HG03520 (cell line): Measurements from ENCODE around the gene MAP4K2.

Experiments used
- ATAC-seq: cut with Tn5 transposase; IDR thresholded peaks from one replicate; pipeline ENCODE4 v1.9.1; 2021; ENCODE audit warnings: mild to moderate bottlenecking, moderate library complexity; ENCODE audit not compliant: unreplicated experiment

The MAP4K2 gene

DNA sequence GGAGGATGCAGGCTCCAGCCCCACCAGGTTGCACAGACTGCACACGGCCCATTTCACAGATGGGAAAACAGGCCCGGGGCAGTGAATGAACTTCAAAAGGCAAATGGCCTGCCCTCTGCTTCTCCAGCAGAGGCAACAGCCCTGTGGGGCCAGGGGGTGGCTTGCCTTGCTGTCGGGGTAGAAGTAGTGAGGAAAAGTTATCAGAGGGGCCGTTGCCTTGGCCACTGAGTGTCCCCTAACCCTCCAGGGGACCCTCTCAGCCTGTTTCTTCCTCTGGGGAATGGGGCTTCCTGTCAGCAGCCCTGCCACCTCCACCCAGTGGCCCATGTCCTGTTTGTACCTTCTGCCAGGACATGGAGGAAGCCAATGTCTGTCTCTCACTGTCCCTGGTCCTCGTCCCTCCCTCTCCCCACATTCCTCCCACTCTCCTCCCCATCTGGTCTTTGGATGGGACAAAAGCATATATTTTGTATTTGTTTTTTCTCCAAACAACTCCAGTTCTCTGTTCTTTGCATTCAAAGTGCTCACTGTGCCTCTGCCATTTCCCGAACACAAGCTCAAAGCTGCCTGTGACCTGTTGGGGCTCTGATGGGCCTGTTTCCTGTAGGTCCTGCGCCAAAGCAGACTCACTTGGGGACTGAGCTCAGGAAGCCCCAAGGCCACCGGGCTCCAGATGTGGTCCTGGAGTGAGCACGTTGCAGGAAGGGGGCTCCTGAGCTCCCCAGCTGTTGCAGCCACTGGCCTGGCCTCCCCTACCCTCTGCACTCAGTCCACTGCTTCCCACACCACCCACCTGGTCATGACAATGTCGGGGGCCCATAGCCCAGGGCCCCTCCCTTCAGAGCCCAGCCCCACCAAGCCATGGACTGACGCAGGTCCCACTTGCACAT is 9.5 kb downstream of the MAP4K2 start:
- ATAC-seq = no peak

- ATAC-seq = no peak
Observed at GRCh38 chr11:64792482-64792881, 10.5 kb downstream of the MAP4K2 start.

GRCh38 chr11:64791781-64792291 is 11.2 kb downstream of the MAP4K2 start:
- ATAC-seq = no peak

- no peak for ATAC-seq
Observed at GRCh38 chr11:64790205-64791095, 12.6 kb downstream of the MAP4K2 start.

- no peak for ATAC-seq
Observed at GRCh38 chr11:64789331-64790204, 13.4 kb downstream of the MAP4K2 start.

DNA sequence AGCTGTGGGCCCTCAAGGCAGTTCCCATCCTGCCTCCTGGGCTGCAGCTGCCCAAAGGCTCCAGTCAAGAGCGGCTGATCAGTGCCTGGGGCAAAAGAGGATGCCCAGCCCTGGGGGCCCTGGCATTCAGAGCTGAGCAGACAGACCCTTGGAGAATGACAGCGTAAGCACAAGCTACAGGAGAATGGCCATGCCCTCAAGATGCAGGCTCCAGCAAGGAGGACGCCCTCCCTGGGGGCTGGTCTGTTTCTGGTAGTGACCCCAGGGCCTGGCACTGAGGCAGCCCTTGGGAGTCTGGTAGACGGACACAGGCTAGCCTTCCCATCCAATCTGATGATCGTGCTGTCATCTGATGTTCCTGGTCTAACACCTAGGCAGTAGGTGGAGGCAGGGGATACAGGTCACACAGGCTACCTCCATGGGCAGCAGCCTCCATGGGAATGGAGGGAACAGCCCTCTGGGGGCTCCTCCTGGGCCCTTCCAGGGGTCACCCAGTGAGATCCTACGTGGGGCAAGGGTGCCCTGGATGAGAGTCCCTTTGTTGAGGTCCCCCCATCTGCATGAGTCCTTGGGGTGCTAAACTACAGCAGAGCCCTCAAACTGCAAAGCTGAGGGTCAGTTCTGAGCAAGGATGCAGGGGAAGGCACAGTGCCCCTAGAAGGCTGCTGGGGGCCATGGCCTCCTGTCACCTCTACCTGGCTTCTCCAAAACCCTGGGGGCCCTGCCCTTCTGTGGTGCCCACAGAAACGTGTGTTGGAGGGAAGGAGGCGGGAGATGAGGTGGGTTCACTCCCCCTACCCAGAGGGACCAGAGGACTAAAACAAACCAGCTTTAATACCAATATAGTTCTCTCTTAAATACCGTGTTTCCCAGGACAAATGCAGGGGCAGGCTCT is 14.4 kb downstream of the MAP4K2 start:
- ATAC-seq = no peak

DNA sequence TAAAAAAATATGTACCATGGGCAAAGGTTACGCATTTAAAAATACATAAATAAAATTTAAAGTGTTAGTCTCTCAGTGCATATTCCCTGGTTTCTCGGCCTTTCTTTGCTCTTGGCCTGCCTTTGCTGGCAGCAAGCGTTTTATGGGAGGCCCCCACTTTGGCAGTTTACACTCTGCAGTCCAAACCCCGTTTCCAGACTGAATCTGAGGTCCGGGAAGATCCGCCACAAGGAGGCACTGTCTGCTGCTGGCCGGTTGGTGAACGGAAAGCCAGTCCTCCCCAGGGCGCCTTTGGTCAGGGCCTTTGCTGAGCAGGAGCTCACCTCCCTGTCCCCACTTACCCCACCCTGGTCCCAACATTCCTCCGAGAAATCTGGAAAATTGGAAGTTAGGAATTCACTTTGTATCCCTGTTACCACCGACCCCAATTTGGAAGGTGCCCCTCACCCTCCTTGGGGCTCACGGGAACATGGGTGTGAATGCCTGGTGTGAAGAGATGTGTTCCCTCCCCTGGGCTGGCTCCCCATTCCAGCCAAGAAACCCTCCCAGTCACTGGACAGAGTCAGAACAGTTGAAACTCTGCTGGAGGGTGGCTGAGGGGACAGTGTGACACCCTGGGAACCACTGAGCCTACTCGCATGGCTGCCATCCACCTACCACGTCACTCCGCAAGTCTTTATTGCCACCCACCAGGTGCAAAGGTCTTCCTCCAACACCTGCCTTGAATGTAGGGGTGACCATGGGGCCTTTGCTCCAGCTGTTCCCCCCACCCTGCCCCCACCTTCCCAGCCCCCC is 15.3 kb downstream of the MAP4K2 start:
- no peak for ATAC-seq

- no peak for ATAC-seq
Observed at GRCh38 chr11:64786308-64786707, 16.7 kb downstream of the MAP4K2 start.

GRCh38 chr11:64784813-64785581 is 18.0 kb downstream of the MAP4K2 start:
- no peak for ATAC-seq

DNA sequence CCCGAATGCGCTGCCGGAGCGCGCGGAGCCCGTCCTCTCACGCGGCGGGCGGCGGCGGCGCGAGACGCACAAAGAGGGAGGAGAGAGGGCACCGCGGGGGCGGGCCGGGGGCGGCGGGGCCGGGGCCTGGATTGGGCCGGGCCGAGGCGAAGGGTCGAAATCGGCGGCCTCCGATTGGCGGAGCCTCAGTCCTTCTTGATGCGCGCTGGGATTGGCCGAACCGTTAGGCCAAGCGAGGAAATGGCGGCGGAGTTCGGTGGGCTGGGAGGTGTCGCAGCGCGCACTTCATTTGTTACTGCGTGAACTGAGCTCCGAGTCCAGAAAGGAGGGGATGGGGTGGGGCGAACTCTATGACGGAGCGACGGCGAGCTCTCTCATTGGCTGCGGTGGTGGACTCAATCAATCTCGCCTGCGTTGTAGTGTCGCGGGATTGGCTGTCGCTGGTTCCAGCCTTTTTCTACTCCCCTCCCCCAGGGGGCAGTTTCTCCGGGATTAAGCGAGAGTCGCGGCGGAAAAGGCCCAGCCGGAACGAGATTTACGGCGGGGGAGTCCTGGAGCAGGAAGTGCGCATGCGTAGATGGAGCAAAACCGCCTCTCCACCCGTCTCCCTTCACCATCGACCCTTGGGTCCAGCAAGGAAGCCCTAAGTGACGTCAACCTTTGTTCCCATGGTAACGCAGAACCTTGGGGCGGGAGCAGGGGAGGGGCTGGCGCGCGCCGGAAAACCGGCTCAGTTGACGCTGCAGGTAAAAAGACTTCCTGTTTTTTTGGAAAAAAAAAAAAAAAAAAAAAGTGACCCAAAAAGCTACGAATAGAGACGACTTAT is 24.3 kb downstream of the MAP4K2 start, which contains the start of gene SF1:
SF1 (minus strand) TSS at position 70 of the 826 bp plus-strand sequence. CDS start 150 bp downstream, outside the sequence.
- ATAC-seq = peak; percentile 78

GRCh38 chr11:64778223-64778472 is 24.9 kb downstream of the MAP4K2 start:
- ATAC-seq = no peak

- ATAC-seq = no peak
Observed at GRCh38 chr11:64777449-64778222, 25.4 kb downstream of the MAP4K2 start.

DNA sequence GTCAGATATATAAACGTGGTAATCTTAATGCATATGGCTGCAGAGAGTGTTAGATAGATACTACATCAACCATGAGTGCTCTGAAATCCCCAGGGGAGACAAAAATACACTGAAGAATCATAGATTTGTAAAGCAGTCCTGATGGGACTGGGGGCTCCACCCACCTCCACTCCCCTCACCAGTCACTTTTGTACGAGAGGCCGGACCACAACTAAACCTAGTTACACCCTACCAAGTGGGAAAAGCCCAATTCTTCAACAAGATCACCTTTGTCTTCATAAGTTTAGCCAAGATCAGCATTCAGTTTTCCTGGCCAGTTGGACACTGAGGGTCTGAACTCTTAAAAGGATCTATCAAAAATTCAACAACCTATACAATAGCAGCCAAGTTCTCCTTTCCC is 26.1 kb downstream of the MAP4K2 start:
- ATAC-seq = no peak

DNA sequence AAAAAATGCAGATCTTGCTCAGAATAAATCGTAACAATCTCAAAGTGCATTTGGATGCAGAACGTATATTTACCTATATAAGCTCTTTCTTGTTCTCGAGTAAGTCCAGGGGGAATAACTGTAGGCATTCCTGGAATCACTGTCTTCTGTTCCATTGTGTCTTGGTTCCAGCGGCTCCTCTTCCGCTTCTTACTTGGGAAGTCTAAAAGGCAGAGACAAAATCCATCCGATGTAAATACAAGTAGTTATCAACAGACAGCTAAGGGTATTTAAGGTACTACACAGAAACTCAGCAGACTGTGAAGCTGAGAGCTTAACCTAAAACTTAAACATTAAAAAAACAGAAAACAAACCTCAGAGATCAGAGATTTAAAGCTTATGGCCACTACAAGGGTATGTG is 26.6 kb downstream of the MAP4K2 start:
- no peak for ATAC-seq

GRCh38 chr11:64774144-64774543 is 28.9 kb downstream of the MAP4K2 start:
- no peak for ATAC-seq

GRCh38 chr11:64772303-64773018 is 30.6 kb downstream of the MAP4K2 start:
- ATAC-seq = no peak
